ENCODE results near the gene EFHC1. TPM values are rescaled to one million over a fixed set of nuclear protein-coding genes. Genes with fewer than 3 reads are reported as not detected.

Gene EFHC1
- total RNA-seq, 2 experiments from 2014 or later: 4.2 to 5.1 TPM

DNA sequence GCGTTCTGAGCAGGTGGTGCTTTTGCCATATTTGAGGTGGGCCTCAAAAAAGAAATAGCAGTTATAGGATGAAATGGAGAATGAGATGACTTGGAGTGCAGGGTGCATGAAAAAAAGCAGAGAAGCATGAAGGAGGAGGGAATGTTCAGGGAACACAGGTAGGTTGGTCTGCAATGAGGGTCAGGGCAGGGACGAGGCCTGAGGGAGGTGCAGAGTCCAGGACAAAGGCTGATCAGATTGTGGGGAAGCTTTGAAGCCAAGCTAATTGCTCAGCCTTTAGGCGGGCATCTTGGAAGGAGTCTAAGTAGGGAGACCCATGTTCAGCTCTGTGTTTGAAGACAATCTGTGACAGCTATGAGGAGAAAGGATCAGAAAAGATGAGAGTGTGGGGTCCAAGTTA, 144.7 kb downstream of the EFHC1 start:
- Mint-ChIP-seq H3K36me3 (no peaks in the 10 kb centered on the region), H3K27ac (no peak overlapping the region), H3K4me3 (no peak overlapping the region), H3K9me3 (no peaks in the 10 kb centered on the region), H3K4me1 (peaks cover 7% of the 10 kb centered on the region), H3K27me3 (peaks cover 20% of the 10 kb centered on the region)
- no peak for ATAC-seq (ENCODE audit: low read depth)
- DNase-seq: no peak
- POLR2A ChIA-PET: no interaction called here

GRCh38 chr6:52566201-52566600, 146.1 kb downstream of the EFHC1 start:
- no peak for DNase-seq
- no peaks in the 10 kb centered on the region for H3K9me3 Mint-ChIP-seq
- no peak overlapping the region for H3K27ac Mint-ChIP-seq
- no peak for ATAC-seq (ENCODE audit: low read depth)
- H3K27me3 Mint-ChIP-seq: peaks cover 22% of the 10 kb centered on the region
- no peaks in the 10 kb centered on the region for H3K36me3 Mint-ChIP-seq
- peaks cover 7% of the 10 kb centered on the region for H3K4me1 Mint-ChIP-seq
- H3K4me3 Mint-ChIP-seq: no peak overlapping the region
- POLR2A ChIA-PET: no interaction called here

GRCh38 chr6:52566853-52567279, 146.7 kb downstream of the EFHC1 start:
- ATAC-seq (ENCODE audit: low read depth) (no peak), DNase-seq (no peak)
- no peaks in the 10 kb centered on the region for H3K9me3 Mint-ChIP-seq
- H3K27me3 Mint-ChIP-seq: peaks cover 24% of the 10 kb centered on the region
- POLR2A ChIA-PET: no interaction called here
- H3K36me3 Mint-ChIP-seq: no peaks in the 10 kb centered on the region
- no peak overlapping the region for H3K27ac Mint-ChIP-seq
- H3K4me1 Mint-ChIP-seq: peaks cover 7% of the 10 kb centered on the region
- no peak overlapping the region for H3K4me3 Mint-ChIP-seq

GRCh38 chr6:52568320-52568719, 148.2 kb downstream of the EFHC1 start:
- no peak for DNase-seq
- POLR2A ChIA-PET: no interaction called here
- Mint-ChIP-seq H3K9me3 (no peaks in the 10 kb centered on the region), H3K4me1 (peaks cover 7% of the 10 kb centered on the region), H3K27ac (no peak overlapping the region), H3K4me3 (no peak overlapping the region), H3K27me3 (peaks cover 24% of the 10 kb centered on the region), H3K36me3 (no peaks in the 10 kb centered on the region)
- no peak for ATAC-seq (ENCODE audit: low read depth)

DNA sequence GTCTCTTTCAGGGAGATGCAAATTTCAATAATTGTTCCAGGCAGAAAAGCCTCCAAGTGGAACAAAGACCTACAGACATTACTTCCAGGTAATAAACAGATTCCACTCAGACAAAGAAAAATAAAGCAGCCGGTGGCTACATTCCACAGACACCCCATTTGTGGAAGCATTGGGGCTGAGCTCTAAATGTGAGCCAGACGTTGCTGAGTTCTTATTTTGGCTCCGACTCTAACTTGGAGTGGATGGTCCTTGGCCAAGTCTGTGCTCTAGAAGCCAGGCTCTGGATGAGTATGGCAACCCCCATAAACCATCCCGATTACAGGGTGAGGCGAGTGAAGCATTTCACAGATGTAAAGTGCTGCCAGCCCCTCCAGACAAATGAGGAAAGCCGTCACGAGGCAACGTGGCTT, 150.2 kb downstream of the EFHC1 start:
- Mint-ChIP-seq H3K4me3 (no peak overlapping the region), H3K9me3 (no peaks in the 10 kb centered on the region), H3K36me3 (no peaks in the 10 kb centered on the region), H3K27ac (no peak overlapping the region), H3K27me3 (peaks cover 20% of the 10 kb centered on the region), H3K4me1 (peaks cover 19% of the 10 kb centered on the region)
- no peak for ATAC-seq (ENCODE audit: low read depth)
- DNase-seq: no peak
- POLR2A ChIA-PET: no interaction called here

DNA sequence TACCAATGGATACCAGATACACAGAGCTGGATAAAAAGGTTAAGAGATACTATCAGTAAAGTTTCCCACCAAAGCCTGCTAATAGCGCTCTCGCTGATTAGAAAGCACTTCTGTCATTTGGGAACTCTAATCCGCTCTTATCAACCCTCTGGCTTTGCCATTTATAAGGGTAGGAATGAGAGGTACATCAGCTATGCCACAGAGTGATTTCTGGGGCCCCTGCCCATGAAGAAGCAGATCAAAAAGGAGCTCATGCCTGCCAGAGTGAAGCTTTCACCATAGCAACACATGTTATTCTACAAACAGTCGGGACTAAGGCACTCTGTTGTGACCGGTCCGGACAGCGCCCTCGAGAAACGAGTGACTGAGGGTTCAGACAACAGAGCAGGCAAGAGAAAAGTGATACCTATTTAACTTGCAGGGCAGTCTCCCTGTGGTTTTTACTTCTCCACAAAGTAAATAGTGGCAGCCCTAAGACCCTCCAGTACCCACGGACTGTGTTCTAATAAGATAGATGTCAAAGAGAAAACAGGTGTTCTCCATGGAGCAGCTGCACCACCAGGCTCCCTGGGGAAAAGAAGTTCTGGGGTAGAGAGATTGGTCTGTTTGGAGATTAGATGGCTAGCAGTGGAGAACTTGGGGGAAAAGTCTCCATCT, 151.1 kb downstream of the EFHC1 start:
- peaks cover 24% of the 10 kb centered on the region for H3K4me1 Mint-ChIP-seq
- peaks cover 27% of the 10 kb centered on the region for H3K27me3 Mint-ChIP-seq
- H3K27ac Mint-ChIP-seq: no peak overlapping the region
- no peaks in the 10 kb centered on the region for H3K9me3 Mint-ChIP-seq
- ATAC-seq (ENCODE audit: low read depth) (no peak), DNase-seq (no peak)
- POLR2A ChIA-PET: no interaction called here
- no peaks in the 10 kb centered on the region for H3K36me3 Mint-ChIP-seq
- H3K4me3 Mint-ChIP-seq: no peak overlapping the region

DNA sequence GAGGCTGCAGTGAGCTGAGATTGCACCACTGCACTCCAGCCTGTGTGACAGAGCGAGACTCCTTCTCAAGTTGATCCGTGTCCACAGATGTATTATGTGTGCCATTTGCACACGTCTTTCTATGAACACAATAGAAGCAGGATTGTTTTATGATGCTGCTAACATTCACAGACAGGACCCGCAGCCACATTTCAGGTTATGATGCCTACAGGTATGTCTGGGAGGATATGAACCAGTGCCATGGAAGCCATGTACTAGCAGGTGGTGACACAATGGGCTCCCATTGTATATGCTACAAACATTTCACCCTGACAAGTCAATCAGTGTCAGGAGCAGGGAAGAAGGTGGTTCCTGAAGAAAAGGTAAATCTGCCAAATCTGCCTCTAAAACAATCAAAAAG, 152.4 kb downstream of the EFHC1 start:
- POLR2A ChIA-PET: interaction anchor here (0.6 kb wide), 1 partner anchor 11 kb away, joined by 11 read pairs; no protein-coding TSS in a partner anchor
- no peak for ATAC-seq (ENCODE audit: low read depth)
- Mint-ChIP-seq H3K9me3 (no peaks in the 10 kb centered on the region), H3K36me3 (no peaks in the 10 kb centered on the region), H3K27ac (no peak overlapping the region), H3K4me3 (no peak overlapping the region), H3K4me1 (peaks cover 23% of the 10 kb centered on the region), H3K27me3 (peaks cover 32% of the 10 kb centered on the region)
- no peak for DNase-seq

DNA sequence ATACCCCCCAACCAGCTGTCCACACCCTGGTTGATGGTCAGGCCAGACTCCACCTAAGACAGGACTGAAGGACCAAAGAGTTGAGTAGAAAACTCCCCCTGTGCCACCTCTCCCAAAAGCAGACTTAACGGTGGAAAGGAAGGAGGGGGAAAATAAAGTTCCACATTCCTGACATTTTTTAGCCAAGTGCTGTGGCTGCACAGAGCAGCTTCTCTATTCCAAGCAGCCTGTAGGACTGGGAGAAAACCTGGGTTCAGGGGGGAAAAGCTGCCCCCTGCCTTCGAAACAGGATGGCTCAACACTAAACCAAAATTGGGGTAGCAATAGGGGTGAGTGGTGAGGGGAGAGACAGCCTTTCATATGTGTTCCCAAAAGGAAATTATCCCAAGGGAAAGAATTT, 153.2 kb downstream of the EFHC1 start:
- H3K27ac Mint-ChIP-seq: no peak overlapping the region

More for the DNA sequence above, 153.2 kb downstream of the EFHC1 start:
- POLR2A ChIA-PET: no interaction called here
- no peak for DNase-seq
- no peak for ATAC-seq (ENCODE audit: low read depth)
- peaks cover 33% of the 10 kb centered on the region for H3K27me3 Mint-ChIP-seq
- peaks cover 24% of the 10 kb centered on the region for H3K4me1 Mint-ChIP-seq
- H3K4me3 Mint-ChIP-seq: no peak overlapping the region
- no peaks in the 10 kb centered on the region for H3K9me3 Mint-ChIP-seq
- no peaks in the 10 kb centered on the region for H3K36me3 Mint-ChIP-seq

Other genes starting within 250 kb of the EFHC1 start
- not detected for gene IL17A, start 234.0 kb upstream of the EFHC1 start, total RNA-seq
- not detected for gene IL17F, start 175.8 kb upstream of the EFHC1 start, total RNA-seq
- 100 to 1,000 TPM; 180 to 182 TPM for gene MCM3, start 135.6 kb upstream of the EFHC1 start, total RNA-seq
- 10 to 100 TPM; 25.7 to 26.4 TPM for gene PAQR8, start 58.2 kb upstream of the EFHC1 start, total RNA-seq
- 1 to 10 TPM; 4.8 to 5.0 TPM for gene TRAM2, start 156.7 kb downstream of the EFHC1 start, total RNA-seq